Skeletal muscle tissue (tissue), 4 donors: ENCODE data around the gene ATP9B. TPM values are rescaled to one million over a fixed set of nuclear protein-coding genes. Genes with fewer than 3 reads are reported as not detected.
"Not testable (repeated sequence)": the region's sequence is repeated elsewhere in the genome, so short reads cannot be mapped to it uniquely, and the experiment has no call there.

ENCODE experiments used
- H3K27ac ChIP-seq: one replicate; pipeline ENCODE4 v1.7.0; 2013; ENCODE audit warnings: mild to moderate bottlenecking, low read depth, low read length, inconsistent platforms
- H3K27me3 ChIP-seq, 3 donors: one replicate each; pipeline ENCODE4 v1.7.0; 2013; ENCODE audit warnings: low read length in 3 of 3; ENCODE audit not compliant: control insufficient read depth in 3 of 3, insufficient read depth in 3 of 3
- H3K36me3 ChIP-seq, 3 donors: one replicate each; pipeline ENCODE4 v1.7.0; 2013; ENCODE audit warnings: low read length in 3 of 3; ENCODE audit not compliant: control insufficient read depth in 3 of 3, insufficient read depth in 3 of 3
- H3K4me1 ChIP-seq, 3 donors: one replicate each; pipeline ENCODE4 v1.7.0; 2013; ENCODE audit warnings: low read length in 3 of 3, mild to moderate bottlenecking in 3 of 3; ENCODE audit not compliant: control insufficient read depth in 3 of 3, insufficient read depth in 3 of 3
- H3K4me3 ChIP-seq, 3 donors: one replicate each; pipeline ENCODE4 v1.7.0; 2013; ENCODE audit warnings: low read length in 3 of 3
- H3K9ac ChIP-seq, 3 donors: one replicate each; pipeline ENCODE4 v1.7.0; 2013; ENCODE audit warnings: low read length in 3 of 3, mild to moderate bottlenecking in 3 of 3, moderate library complexity in 2 of 3, low read depth in 1 of 3
- H3K9me3 ChIP-seq, 3 donors: one replicate each; pipeline ENCODE4 v1.7.0; 2013; ENCODE audit warnings: low read length in 3 of 3; ENCODE audit not compliant: control insufficient read depth in 3 of 3
- total RNA-seq: library from RNA; depleted of rRNA; stranded (reverse); fragments of >200 nt; gene quantifications from one replicate; pipeline ENCODE4 v1.2.3, GENCODE V29; 2014
- donor health status: Osteomylitis.

Gene ATP9B
- total RNA-seq, 1 donor from 2014 or later = 83.0 TPM

GRCh38 chr18:79260023-79260422 lies 190.8 kb downstream of the ATP9B start:
- Histone ChIP-seq H3K27ac (no peak overlapping the region), H3K9ac (no peak overlapping the region), H3K9me3 (no peaks in the 10 kb centered on the region), H3K27me3 (no peaks in the 10 kb centered on the region), H3K36me3 (peaks cover 0 to 5% (median 3%) of the 10 kb centered on the region in 3 donors), H3K4me3 (no peak overlapping the region), H3K4me1 (no peaks in the 10 kb centered on the region)

- H3K4me1 ChIP-seq = no peaks in the 10 kb centered on the region
- H3K27ac ChIP-seq = no peak overlapping the region
- H3K9me3 ChIP-seq = no peaks in the 10 kb centered on the region
- no peaks in the 10 kb centered on the region for H3K27me3 ChIP-seq
- peaks cover 0 to 3% (median 0%) of the 10 kb centered on the region in 3 donors for H3K36me3 ChIP-seq
- no peak overlapping the region for H3K4me3 ChIP-seq
- H3K9ac ChIP-seq = no peak overlapping the region
These were observed 191.3 kb downstream of the ATP9B start for GRCh38 chr18:79260510-79260909.

DNA sequence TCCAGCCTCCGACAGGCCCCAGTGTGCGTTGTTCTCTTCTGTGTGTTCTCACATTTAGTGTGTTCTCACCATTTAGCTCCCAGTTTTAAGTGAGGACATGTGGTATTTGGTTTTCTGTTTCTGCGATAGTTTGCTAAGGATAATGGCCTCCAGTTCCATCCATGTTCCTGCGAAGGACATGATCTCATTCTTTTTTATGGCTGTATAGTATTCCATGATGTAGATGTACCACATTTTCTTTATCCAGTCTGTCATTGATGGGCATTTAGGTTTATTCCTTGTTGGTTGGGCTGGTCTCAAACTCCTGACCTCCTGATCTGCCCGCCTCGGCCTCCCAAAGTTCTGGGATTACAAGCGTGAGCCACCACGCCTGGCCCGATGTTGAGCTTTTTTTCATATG lies 195.9 kb downstream of the ATP9B start:
- not testable (repeated sequence) for H3K9me3 ChIP-seq

DNA sequence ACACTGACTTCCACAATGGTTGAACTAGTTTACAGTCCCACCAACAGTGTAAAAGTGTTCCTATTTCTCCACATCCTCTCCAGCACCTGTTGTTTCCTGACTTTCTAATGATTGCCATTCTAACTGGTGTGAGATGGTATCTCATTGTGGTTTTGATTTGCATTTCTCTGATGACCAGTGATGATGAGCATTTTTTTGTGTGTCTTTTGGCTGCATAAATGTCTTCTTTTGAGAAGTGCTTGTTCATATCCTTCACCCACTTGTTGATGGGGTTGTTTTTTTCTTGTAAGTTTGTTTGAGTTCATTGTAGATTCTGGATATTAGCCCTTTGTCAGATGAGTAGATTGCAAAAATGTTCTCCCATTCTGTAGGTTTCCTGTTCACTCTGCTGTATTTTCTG lies 202.6 kb downstream of the ATP9B start:
- H3K4me1 ChIP-seq, H3K4me3 ChIP-seq, H3K9me3 ChIP-seq, H3K27ac ChIP-seq, H3K27me3 ChIP-seq, H3K9ac ChIP-seq: not testable (repeated sequence)
- peaks cover 4 to 13% (median 10%) of the 10 kb centered on the region in 3 donors for H3K36me3 ChIP-seq

More for the DNA sequence above, 195.9 kb downstream of the ATP9B start:
- H3K27ac ChIP-seq, H3K36me3 ChIP-seq, H3K9ac ChIP-seq, H3K4me1 ChIP-seq, H3K27me3 ChIP-seq, H3K4me3 ChIP-seq: not testable (repeated sequence)

DNA sequence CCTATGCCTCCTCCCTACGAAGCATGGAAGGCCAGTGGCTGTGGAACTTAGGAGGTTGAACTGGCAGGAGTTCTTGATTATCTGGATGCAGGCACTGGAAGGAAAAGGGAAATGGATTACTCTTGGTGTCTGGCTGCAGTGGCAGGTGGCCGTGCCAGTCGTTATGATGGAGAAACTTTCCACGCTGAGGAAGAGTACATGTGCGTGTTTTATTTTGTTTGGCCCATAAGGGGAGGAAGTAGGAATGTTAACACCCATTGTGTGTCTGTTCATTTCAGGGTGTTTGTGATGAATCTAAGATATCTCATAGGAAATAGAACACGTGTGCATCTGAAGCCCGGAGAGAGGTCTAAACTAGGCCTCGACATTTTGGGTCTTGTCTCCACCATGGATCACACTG lies 203.7 kb downstream of the ATP9B start:
- no peak overlapping the region for H3K9ac ChIP-seq
- no peaks in the 10 kb centered on the region for H3K4me1 ChIP-seq
- no peaks in the 10 kb centered on the region for H3K9me3 ChIP-seq
- peaks cover 4 to 13% (median 10%) of the 10 kb centered on the region in 3 donors for H3K36me3 ChIP-seq
- no peak overlapping the region for H3K27ac ChIP-seq
- H3K4me3 ChIP-seq = no peak overlapping the region
- no peaks in the 10 kb centered on the region for H3K27me3 ChIP-seq

GRCh38 chr18:79274823-79275222 lies 205.6 kb downstream of the ATP9B start:
- Histone ChIP-seq H3K9me3 (no peaks in the 10 kb centered on the region), H3K9ac (no peak overlapping the region), H3K27me3 (no peaks in the 10 kb centered on the region), H3K36me3 (peaks cover 4 to 18% (median 14%) of the 10 kb centered on the region in 3 donors), H3K27ac (no peak overlapping the region), H3K4me1 (no peaks in the 10 kb centered on the region), H3K4me3 (no peak overlapping the region)

- Histone ChIP-seq H3K9ac (no peak overlapping the region), H3K27me3 (no peaks in the 10 kb centered on the region), H3K4me3 (no peak overlapping the region), H3K9me3 (no peaks in the 10 kb centered on the region), H3K36me3 (peaks cover 4 to 18% (median 14%) of the 10 kb centered on the region in 3 donors), H3K4me1 (no peaks in the 10 kb centered on the region), H3K27ac (no peak overlapping the region)
These were observed 206.3 kb downstream of the ATP9B start for GRCh38 chr18:79275461-79275860.

GRCh38 chr18:79275992-79276391 lies 206.8 kb downstream of the ATP9B start:
- Histone ChIP-seq H3K4me1 (no peaks in the 10 kb centered on the region), H3K27me3 (no peaks in the 10 kb centered on the region), H3K9me3 (no peaks in the 10 kb centered on the region), H3K27ac (no peak overlapping the region), H3K36me3 (peaks cover 4 to 18% (median 14%) of the 10 kb centered on the region in 3 donors), H3K4me3 (no peak overlapping the region), H3K9ac (no peak overlapping the region)

- peaks cover 0 to 13% (median 8%) of the 10 kb centered on the region in 3 donors for H3K36me3 ChIP-seq
- no peak overlapping the region for H3K27ac ChIP-seq
- no peaks in the 10 kb centered on the region for H3K27me3 ChIP-seq
- no peak overlapping the region for H3K9ac ChIP-seq
- no peaks in the 10 kb centered on the region for H3K9me3 ChIP-seq
- no peak overlapping the region for H3K4me3 ChIP-seq
- no peaks in the 10 kb centered on the region for H3K4me1 ChIP-seq
These were observed 209.7 kb downstream of the ATP9B start for GRCh38 chr18:79278896-79279295.

DNA sequence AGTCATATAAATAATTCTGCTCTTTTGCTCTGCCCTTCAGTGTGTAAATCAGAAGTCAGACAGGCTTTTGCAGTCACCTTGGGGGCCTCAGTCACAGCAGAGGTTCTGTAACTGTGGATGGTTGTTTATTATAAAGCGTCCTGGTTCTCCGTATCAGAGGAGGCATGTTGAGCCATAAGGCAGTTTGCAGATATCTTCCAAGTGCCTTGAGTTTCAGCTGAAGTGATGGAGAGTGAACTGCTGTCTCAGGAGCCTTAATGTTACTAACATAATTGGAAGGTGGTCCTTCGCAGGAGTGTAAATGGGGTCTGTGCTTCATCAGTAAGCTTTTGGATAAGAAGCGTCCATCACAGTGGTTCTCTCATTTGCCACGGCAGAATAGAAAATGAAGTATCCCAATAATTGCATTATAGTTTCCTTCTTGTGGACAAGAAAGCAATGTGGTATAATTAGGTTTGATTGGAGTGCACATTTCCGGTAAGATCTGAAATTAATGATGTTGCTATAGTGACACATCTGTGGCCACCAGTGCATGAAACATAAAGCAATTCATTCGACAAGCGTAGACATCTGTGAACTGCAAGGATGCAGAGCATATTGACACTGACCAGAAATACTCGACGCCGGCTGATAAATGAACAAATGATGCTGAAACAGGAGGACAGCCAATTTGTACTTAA lies 214.1 kb downstream of the ATP9B start:
- Histone ChIP-seq H3K9ac (no peak overlapping the region), H3K4me1 (no peaks in the 10 kb centered on the region), H3K36me3 (peaks cover 0 to 10% (median 8%) of the 10 kb centered on the region in 3 donors)

More for the DNA sequence above, 214.1 kb downstream of the ATP9B start:
- no peaks in the 10 kb centered on the region for H3K9me3 ChIP-seq
- no peaks in the 10 kb centered on the region for H3K27me3 ChIP-seq
- H3K4me3 ChIP-seq = no peak overlapping the region
- no peak overlapping the region for H3K27ac ChIP-seq
